Psoas muscle (tissue), 8 donors: ENCODE results near the gene WNT3A. TPM values are rescaled to one million over a fixed set of nuclear protein-coding genes. Genes with fewer than 3 reads are reported as not detected.

Experiments
- ATAC-seq, 4 donors: fragments of 200-7000 bp; cut with Tn5 transposase; one replicate each; pipeline ENCODE4 v1.9.1; 2020; ENCODE audit warnings: moderate library complexity in 3 of 4, mild to moderate bottlenecking in 2 of 4
- DNase-seq, 2 donors: peaks; one replicate each; pipeline ENCODE4 v3.0.0-alpha.2; 2020
- H3K27ac ChIP-seq: fragments of 200-600 bp; one replicate; pipeline ENCODE4 v1.8.0; 2022
- H3K27me3 ChIP-seq, 3 donors: fragments of 200-600 bp in 1 of 3; one replicate each; pipeline versions ENCODE4 v1.6.1 to v1.8.0; 2013 to 2022; ENCODE audit warnings: low read length in 2 of 3, mild to moderate bottlenecking in 2 of 3, moderate library complexity in 1 of 3; ENCODE audit not compliant: insufficient read depth in 3 of 3
- H3K36me3 ChIP-seq, 2 donors: fragments of 200-600 bp in 1 of 2; one replicate each; pipeline versions ENCODE4 v1.6.1 to v1.8.0; 2013 to 2022; ENCODE audit warnings: low read depth in 1 of 2, mild to moderate bottlenecking in 1 of 2, moderate library complexity in 1 of 2; ENCODE audit not compliant: insufficient read depth in 1 of 2
- H3K4me1 ChIP-seq: fragments of 200-600 bp; one replicate; pipeline ENCODE4 v1.8.0; 2022
- H3K4me3 ChIP-seq: fragments of 200-600 bp; one replicate; pipeline ENCODE4 v1.8.0; 2022; ENCODE audit warnings: mild to moderate bottlenecking
- H3K9me3 ChIP-seq: fragments of 200-600 bp; one replicate; pipeline ENCODE4 v1.8.0; 2022
- CTCF ChIP-seq: fragments of 200-600 bp; IDR thresholded peaks from one replicate; pipeline ENCODE4 v1.8.0; 2022; ENCODE audit warnings: antibody characterized with exemption
- WGBS, 3 donors: extraction: QIAGEN DNeasy Blood & Tissue Kit; methylation state at CpG; one replicate each; pipeline versions ENCODE4 v1.1.6 to v1.1.7; 2013; 5-methylcytosine and 5-hydroxymethylcytosine counted together
- intact Hi-C, 2 donors: fragments of 100-400 bp; cut with DNase I; formaldehyde crosslinking; loops; one replicate each; pipeline versions ENCODE4 v1.11.0 to v1.14.2; 2022
- polyA plus RNA-seq, 3 donors: library from polyadenylated mRNA; stranded (reverse); fragments of 200-250 nt; gene quantifications; one replicate each; pipeline ENCODE4 v1.2.3, GENCODE V29; 2013
- total RNA-seq, 4 donors: library from RNA; stranded (reverse); fragmentation: NEBNext Ultra II Directional in 2 of 4; extraction: Animal tissue kit (Norgen Biotek cat#: 25700) in 2 of 4; gene quantifications; one replicate each; pipeline versions ENCODE4 v1.2.1 to v1.2.4, GENCODE V29; 2021 to 2023
- donor health status: healthy with polysubstance abuse.
- donor health status: DM: no; HTN: no; CAD: no; lungs with moderate emphysema.
- donor health status: Bipolar disorder and iron deficiency.
- donor health status: healthy.
- donor health status: DM: yes; HTN: yes; CAD: no.
- donor health status: DM: no; HTN: no; CAD: no.
- donor health status: DM: no; HTN: no; CAD: no.
- donor health status: DM: yes; HTN: yes; CAD: no.

WNT3A gene
- total and polyA plus RNA-seq, 7 donors: not detected

DNA sequence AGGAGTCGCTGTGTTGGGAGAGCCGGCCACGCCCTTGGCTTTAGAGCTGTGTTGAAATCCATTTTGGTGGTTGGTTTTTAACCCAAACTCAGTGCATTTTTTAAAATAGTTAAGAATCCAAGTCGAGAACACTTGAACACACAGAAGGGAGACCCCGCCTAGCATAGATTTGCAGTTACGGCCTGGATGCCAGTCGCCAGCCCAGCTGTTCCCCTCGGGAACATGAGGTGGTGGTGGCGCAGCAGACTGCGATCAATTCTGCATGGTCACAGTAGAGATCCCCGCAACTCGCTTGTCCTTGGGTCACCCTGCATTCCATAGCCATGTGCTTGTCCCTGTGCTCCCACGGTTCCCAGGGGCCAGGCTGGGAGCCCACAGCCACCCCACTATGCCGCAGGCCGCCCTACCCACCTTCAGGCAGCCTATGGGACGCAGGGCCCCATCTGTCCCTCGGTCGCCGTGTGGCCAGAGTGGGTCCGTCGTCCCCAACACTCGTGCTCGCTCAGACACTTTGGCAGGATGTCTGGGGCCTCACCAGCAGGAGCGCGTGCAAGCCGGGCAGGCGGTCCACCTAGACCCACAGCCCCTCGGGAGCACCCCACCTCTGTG, 91.6 kb downstream of the WNT3A start:
- peak; percentile 10 to 38 for DNase-seq
- TF ChIP-seq CTCF: no peak
- H3K36me3 ChIP-seq: peaks cover 0 to 50% of the 10 kb centered on the region in 2 donors
- WGBS, 3 donors: 62 to 67% (median 64%) methylated on average over 28 of the region's 28 CpGs
- H3K4me1 ChIP-seq: peaks cover 6% of the 10 kb centered on the region
- H3K9me3 ChIP-seq: peaks cover 8% of the 10 kb centered on the region
- H3K4me3 ChIP-seq: no peak overlapping the region
- H3K27me3 ChIP-seq: no peaks in the 10 kb centered on the region
- intact Hi-C loops: no loop called here
- H3K27ac ChIP-seq: no peak overlapping the region
- ATAC-seq: no peak

- intact Hi-C loops: no loop called here
- DNase-seq: peak; percentile 7 to 50
- peaks cover 7% of the 10 kb centered on the region for H3K9me3 ChIP-seq
- no peaks in the 10 kb centered on the region for H3K27me3 ChIP-seq
- H3K4me1 ChIP-seq: peaks cover 14% of the 10 kb centered on the region
- no peak overlapping the region for H3K27ac ChIP-seq
- no peak for TF ChIP-seq CTCF
- no peak for ATAC-seq
- 50 to 60% (median 56%) methylated on average over 4 of the region's 4 CpGs for WGBS, 3 donors
- H3K4me3 ChIP-seq: no peak overlapping the region
- H3K36me3 ChIP-seq: peaks cover 0 to 50% of the 10 kb centered on the region in 2 donors
These were observed 92.5 kb downstream of the WNT3A start for GRCh38 chr1:228099331-228099732.

DNA sequence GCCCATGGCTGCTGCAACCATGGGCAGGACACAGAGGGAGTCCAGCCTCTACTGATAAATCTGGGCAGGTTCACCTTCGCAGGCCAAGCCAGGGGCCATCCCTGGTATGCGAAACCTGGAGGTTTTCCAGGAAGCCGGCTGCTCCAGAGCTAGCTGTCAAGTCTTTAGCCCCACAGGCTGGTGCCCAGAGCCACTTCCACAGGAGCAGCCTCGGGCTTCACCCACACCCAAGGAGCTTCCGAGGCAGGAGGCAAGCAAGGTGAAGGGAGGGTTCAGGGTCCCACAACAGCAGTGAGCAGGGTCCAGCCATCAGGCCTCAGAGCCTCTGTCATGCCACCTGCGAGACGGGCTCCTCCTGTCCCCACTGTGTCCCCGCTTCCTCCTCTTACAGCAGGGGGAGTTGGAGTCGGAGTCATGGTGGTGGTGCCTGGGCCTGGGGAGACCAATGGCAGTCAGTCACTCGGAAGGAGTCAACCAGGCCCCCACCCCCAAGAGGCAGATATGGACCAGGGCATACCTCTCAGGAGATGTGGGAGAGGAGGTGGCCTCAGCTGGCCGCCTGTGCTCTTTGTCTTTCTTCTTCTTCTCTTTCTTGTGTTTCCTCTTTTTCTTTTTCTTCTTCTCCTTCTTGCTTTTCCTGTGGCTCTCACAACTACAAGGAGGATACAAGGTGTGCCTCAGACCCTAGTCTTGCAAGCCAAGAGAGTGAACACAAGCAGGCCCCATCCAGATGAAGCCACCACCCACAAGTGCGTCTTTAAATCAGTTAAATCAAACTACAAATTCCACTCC, 94.2 kb downstream of the WNT3A start:
- Histone ChIP-seq H3K36me3 (peaks cover 0 to 53% of the 10 kb centered on the region in 2 donors), H3K27ac (no peak overlapping the region), H3K9me3 (no peaks in the 10 kb centered on the region), H3K4me1 (peaks cover 18% of the 10 kb centered on the region), H3K27me3 (no peaks in the 10 kb centered on the region), H3K4me3 (peak overlapping the region; percentile 82)
- TF ChIP-seq CTCF: no peak
- intact Hi-C loops: no loop called here
- 63 to 67% (median 64%) methylated on average over 12 of the region's 12 CpGs for WGBS, 3 donors
- ATAC-seq: no peak
- DNase-seq: peak in 1 of 2 donors; percentile 54

GRCh38 chr1:228101614-228101993, 94.8 kb downstream of the WNT3A start:
- Histone ChIP-seq H3K27me3 (no peaks in the 10 kb centered on the region), H3K4me1 (peaks cover 18% of the 10 kb centered on the region), H3K4me3 (peak overlapping the region; percentile 82), H3K9me3 (no peaks in the 10 kb centered on the region), H3K27ac (peak overlapping the region; percentile 85), H3K36me3 (peaks cover 0 to 53% of the 10 kb centered on the region in 2 donors)
- TF ChIP-seq CTCF: no peak
- intact Hi-C loops: no loop called here
- no peak for ATAC-seq
- peak in 1 of 2 donors; percentile 53 for DNase-seq
- WGBS, 3 donors: 57 to 61% (median 59%) methylated on average over 15 of the region's 15 CpGs
